Activated CD4-positive, alpha-beta T cell treated with anti-CD3 and anti-CD28 coated beads, Interleukin-2, amount 50 U/mL, for 16 hours (primary cell): ENCODE results near the gene SOST.

Experiments used
- DNase-seq: peaks from one replicate; pipeline ENCODE4 v3.0.0-alpha.2; 2020

The SOST gene

GRCh38 chr17:43774304-43775250 lies 16.0 kb upstream of the SOST start:
- DNase-seq: no peak

DNA sequence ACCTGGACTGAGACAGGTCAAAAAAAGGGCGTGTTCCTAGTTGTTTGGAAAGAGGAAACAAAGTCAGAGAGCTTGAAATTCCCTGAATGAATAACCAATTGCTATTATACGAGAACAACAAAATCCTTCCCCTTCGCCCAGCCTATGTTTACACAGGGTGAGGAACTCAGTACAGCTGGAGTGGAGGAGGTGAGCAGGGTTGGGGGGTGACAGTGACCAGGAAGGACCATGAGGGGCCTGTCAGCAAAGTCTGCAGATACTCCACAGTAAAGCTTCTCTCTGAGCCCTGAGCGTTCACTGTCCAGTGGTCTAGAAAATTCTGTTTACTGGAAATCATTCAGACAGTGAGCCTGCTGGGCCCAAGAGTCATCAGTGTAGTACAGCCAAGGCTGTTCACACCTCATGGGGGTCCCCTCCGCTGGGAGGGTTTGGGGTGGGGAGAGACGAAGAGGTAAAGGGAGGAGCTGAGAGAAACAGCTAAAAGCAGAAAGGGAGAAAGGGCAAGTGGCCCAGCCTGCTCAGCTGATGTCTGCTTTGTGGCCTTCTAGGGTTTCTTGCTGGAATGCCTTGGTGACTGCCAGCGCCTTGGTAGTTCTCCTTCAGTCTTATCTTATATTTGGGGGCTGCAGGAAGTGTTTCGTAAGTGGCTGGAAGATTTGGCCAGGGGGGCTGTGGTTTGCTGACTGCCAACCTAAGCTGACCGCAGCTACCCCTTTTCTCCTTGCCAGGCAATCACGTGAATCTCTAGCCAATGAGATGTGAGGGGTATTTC lies 14.5 kb upstream of the SOST start:
- no peak for DNase-seq

DNA sequence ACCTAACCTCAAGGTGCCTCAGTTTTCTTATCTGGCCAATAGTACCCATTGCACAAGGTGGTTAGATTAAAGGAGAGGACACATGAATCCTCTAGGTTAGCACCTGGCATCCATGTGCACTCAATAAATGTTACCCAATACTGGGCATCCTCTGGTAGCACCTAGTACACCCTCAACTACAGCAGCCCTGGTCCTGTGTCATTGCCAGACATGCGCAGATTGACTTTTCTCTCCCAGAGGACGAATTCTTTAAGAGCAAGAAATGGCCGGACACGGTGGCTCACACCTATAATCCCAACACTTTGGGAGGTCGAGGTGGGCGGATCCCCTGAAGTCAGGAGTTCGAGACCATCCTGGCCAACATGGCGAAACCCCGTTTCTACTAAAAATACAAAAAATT lies 12.9 kb upstream of the SOST start:
- DNase-seq: no peak

DNA sequence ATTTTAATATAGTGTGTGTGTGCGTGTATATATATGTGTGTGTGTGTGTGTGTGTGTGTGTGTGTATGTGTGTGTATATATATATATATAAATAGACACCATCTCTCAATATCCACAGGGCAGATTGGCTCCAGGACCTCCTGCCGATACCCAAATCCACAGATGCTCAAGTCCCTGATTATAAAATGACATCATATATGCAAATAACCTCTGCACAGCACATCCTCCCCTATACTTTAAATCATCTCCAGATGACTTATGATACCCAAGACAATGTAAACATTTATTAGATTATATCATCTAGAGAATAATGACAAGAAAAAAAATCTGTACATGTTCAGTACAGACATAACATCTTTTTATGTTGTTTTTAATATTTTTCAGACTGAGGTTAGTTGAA lies 12.4 kb upstream of the SOST start:
- DNase-seq: no peak

GRCh38 chr17:43769859-43770258 lies 11.3 kb upstream of the SOST start:
- no peak for DNase-seq

GRCh38 chr17:43769426-43769825 lies 10.8 kb upstream of the SOST start:
- no peak for DNase-seq

GRCh38 chr17:43768943-43769342 lies 10.4 kb upstream of the SOST start:
- DNase-seq: no peak

- DNase-seq: no peak
Measured at GRCh38 chr17:43768382-43768781, 9.8 kb upstream of the SOST start.

GRCh38 chr17:43767713-43768059 lies 9.1 kb upstream of the SOST start:
- DNase-seq: no peak

DNA sequence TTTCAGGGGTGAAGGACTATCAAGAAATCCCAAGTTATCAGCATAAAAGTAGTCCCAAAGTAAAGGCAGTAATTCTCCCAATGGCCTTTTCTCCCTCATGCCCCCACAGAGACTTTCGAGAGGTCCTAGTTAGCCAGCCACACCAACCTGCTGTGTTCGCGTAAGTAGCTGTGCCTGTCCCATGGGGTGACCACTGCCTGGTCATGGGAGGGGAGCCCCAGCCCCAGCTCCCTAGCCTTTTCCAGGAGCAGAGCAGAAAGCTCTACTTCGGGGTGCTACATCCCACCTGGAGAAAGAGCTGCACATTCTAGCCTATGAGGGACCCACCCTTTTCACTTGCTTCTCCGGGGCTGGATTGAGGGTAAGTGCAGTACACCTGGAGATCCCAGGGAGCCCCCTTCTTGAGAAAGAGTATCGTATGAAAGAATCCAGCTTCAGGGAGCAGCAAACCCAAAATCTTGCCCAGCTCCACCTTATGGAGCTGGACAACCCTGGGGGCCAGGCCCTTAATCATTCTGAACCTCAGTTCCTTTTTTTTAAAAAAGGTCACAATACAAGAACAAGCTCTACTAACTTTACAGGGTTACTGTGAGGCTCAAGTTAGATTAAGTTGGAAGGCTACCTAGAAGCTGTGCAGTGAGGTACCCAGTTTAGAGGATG lies 8.6 kb upstream of the SOST start:
- no peak for DNase-seq

DNA sequence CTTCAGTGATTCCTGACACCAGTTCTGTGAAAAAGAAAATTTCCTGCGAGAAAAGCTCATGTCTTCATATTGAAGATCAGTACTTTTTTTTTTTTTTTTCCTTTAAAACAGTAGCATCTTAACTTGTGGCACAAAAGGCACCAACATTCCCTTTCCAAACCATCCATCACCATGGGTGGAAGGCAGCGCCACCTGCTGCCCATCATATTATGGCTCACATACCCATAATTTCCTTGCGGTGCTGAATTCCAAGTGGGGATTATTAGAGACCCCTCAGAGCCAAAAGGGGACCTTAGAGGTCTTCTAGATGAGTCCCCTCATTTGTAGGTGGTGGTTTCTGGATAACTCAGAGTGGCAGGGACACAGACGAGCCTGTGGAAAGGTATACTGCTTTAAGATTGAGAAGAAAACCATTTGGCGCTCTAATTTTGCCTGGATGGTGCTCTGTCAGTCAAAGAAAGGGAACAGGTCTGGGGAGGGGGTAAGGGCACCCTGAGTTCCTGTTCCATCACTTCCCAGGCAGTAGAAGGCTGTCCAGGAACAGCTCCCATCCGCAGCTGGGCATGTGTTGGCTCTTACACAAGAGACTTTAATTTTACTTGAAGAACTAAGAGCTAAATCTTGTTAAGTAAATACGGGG lies 7.9 kb upstream of the SOST start:
- DNase-seq: peak; percentile 17

- peak; percentile 92 for DNase-seq
Measured at GRCh38 chr17:43760254-43760852, 1.8 kb upstream of the SOST start.

DNA sequence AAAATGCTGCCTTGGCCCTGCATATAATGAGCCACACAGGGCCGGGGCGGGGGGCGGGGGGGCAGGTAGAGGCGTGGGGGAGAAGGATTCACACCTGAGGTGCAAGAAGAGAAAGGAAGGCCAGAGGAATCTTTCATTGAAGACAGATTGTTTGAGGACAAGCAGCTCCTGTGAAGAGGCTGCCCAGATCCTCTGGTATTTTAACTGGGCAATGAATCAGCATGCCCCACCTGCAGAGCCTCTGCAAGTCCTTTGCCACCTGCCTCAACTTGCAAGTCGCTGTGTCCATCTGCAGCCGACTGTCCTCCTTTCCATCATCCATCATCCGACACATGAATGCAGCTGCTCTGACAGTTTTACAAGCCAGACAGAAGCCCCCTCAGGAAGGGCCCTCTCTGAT lies 1.2 kb upstream of the SOST start:
- no peak for DNase-seq

- DNase-seq: no peak
Measured at GRCh38 chr17:43758086-43758485, 505 bp downstream of the SOST start.

DNA sequence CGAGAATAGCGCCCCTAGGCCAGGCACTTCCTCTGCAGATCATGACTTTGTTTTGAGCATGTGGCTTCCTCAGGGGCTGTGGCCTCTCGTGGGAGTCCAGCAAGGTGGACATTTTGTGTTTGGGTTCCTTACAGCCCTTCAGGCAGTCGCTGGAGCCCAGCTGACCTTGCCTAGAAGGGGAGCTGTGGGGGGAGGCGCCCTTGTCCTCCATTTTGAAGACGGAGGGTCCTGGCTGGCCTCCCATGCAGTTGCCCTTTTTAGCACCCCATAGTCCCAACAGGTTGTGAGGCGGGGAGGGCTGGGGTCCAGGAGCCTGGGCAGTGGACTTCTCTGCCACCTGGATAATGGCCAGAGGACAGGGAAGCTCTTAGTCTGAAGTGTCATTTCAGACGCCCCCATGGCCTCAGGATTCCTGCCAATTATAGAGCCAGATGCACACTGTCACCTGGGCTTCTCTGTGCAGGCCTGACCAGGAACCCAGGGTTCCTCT lies 1.4 kb downstream of the SOST start:
- DNase-seq: no peak

DNA sequence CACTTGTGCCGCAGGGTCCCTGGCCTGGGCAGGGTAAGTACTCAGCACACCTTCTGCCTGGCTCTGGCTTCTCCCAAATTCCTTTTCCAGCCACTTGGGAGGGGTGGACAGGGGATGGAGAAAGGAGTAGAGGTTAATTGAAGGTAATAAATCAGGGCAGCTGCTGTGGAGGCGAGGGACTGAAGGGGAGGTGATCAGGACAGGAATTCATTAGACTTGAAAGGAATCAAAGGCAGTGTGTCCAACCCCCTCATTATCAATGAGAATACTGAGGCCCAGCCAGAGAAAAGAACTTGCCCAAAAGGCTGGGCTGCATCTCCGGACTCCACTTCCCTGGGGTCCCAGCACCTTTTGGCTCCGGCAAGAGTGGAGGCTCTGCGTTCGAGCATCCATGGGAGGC lies 2.4 kb downstream of the SOST start:
- DNase-seq: no peak

- DNase-seq: peak; percentile 24
Measured at GRCh38 chr17:43755389-43755875, 3.2 kb downstream of the SOST start.

GRCh38 chr17:43754947-43755346 lies 3.6 kb downstream of the SOST start:
- no peak for DNase-seq

GRCh38 chr17:43753493-43754129 lies 5.0 kb downstream of the SOST start:
- peak; percentile 36 for DNase-seq

- no peak for DNase-seq
Measured at GRCh38 chr17:43750153-43750552, 8.4 kb downstream of the SOST start.

GRCh38 chr17:43745541-43745940 lies 13.1 kb downstream of the SOST start:
- no peak for DNase-seq

- DNase-seq: no peak
Measured at GRCh38 chr17:43741636-43742035, 17.0 kb downstream of the SOST start.
